GM10266 (cell line): ENCODE data around the gene CCDC91.

ENCODE experiments used
- DNase-seq: peaks from one replicate; pipeline ENCODE4 v3.0.0; 2012; ENCODE audit errors: extremely low spot score
- TF ChIP-seq, protein P1 (sequence below): IDR thresholded peaks from 2 replicates; pipeline ENCODE4 v1.5.1; 2012; ENCODE audit warnings: mild to moderate bottlenecking, low read depth; ENCODE audit not compliant: control insufficient read depth, insufficient read depth; ENCODE audit errors: missing control alignments

CCDC91 gene

DNA sequence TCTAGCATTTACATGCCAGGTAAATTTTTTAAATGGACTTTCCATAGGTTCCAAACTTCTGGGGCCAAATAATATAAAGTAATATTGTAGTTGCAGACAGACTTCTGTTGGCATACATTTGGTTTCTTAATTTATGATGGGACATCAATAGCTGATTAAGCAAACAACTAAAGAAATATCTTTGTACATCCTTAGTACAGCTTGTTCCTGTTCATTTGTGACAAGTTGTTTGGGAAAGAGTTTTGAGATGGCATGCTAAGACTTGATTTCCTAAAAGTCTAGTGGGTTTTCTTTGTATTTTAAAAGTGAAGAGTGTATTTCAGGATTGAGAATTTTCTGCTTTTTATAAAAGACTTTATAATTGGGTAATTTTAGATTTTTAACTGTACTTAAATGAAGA, 41.0 kb downstream of the CCDC91 start:
- TF ChIP-seq, protein P1, sequence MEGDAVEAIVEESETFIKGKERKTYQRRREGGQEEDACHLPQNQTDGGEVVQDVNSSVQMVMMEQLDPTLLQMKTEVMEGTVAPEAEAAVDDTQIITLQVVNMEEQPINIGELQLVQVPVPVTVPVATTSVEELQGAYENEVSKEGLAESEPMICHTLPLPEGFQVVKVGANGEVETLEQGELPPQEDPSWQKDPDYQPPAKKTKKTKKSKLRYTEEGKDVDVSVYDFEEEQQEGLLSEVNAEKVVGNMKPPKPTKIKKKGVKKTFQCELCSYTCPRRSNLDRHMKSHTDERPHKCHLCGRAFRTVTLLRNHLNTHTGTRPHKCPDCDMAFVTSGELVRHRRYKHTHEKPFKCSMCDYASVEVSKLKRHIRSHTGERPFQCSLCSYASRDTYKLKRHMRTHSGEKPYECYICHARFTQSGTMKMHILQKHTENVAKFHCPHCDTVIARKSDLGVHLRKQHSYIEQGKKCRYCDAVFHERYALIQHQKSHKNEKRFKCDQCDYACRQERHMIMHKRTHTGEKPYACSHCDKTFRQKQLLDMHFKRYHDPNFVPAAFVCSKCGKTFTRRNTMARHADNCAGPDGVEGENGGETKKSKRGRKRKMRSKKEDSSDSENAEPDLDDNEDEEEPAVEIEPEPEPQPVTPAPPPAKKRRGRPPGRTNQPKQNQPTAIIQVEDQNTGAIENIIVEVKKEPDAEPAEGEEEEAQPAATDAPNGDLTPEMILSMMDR: no peak
- DNase-seq: no peak

DNA sequence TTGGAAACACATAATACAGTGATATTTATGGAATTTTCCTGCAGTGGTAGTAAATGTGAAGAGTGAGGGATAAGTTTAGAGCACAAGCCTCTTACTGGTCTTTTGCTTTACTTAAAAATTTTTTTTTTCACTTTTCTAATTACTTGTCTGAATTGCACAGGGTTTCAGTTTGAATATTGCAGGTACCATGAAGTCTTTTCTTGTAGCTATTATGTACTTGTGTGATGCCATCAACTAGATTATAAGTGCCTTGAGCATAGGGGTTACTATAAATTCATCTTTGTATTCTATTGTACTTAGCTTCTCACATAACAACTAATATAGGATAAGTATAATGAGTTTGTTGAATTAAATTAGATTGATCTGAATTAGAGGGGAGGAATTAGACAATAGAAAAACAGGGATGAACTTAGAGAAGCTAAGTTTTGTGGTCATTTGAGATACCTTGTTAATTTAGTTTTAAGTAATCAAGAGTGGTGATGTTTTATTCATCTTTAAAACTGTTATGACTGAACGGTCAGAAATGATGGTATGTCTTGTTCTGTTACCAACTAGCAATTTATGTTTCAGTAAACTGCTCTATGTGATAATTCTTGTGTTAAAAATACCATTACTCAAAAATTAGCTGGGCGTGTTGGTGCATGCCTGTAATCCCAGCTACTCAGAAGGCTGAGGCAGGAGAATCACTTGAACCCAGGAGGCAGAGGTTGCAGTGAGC, 42.1 kb downstream of the CCDC91 start:
- no peak for DNase-seq
- TF ChIP-seq, protein P1: no peak

DNA sequence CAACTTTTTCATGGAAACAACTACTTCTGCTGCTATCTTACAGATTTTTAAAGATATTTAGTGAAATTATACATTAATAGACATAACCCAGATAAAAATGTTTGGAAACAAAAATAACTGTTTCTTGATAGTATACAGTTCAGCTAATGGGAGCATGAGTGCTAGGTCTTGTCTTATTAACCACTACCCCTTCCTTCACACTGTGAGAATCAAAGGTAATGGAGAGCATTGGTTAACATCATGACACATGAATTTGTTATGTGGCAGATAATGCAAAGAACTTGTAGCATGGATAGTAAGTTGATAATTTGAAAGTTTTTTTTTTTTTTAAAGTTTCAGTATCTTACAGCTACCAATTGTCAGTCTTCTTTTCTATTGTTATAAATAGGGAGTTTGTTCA, 44.2 kb downstream of the CCDC91 start:
- DNase-seq: no peak

DNA sequence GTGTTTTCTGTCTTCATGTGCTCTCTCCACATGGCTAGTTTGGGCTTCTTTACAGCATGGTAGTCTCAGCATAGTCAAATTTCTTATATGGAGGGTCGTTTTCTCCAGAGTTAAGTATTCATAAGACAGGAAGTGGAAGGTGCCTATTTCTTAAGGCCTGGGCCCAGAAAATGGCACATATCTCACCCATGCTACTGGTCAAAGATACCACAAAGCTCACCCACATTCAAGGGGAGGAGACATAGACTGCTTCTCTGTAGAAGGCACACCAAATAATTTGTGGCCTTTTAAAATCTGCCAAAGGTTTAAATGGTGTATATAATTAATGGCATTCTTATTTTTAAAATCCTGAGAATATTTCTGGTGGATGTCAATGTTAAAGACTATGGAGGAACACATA, 44.8 kb downstream of the CCDC91 start:
- DNase-seq: no peak
- TF ChIP-seq, protein P1: no peak

More for the DNA sequence above, 44.2 kb downstream of the CCDC91 start:
- TF ChIP-seq, protein P1: no peak

DNA sequence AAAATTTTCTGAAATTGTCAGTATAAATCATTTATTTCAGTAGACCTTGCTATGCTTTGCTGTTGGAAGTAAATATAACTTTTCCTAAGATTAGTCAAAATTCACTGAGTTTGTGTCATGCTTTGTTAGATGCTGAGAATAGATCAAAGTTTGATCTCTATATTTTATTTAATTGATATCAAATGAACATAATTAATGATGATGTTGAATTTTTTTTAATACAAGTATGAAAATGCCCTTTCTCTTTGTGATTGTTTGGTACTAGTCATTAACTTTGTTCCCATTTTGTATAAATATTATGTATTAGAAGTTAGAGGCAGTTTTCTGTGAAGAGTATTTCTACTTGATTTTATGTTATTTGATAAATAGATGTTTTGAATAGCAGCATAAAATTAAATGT, 45.7 kb downstream of the CCDC91 start:
- TF ChIP-seq, protein P1: no peak

DNA sequence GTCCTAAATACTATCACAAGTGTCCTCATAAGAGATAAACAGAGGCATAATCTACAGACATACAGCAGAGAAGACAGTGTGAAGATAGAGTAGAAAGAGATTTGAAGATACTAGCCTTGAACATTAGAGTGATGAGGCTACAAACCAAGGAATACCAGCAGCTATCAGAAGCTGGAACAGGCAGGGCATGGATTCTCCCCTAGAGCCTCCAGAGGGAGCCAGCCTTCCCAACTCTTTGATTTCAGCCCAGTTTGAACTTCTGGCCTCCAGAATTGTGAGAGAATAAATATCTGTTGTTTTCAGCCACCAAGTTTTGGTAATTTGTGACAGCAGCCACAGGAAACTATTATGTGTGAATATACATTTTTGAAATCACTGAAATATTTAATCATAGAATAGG, 47.2 kb downstream of the CCDC91 start:
- TF ChIP-seq, protein P1: no peak
- no peak for DNase-seq

More for the DNA sequence above, 45.7 kb downstream of the CCDC91 start:
- no peak for DNase-seq

DNA sequence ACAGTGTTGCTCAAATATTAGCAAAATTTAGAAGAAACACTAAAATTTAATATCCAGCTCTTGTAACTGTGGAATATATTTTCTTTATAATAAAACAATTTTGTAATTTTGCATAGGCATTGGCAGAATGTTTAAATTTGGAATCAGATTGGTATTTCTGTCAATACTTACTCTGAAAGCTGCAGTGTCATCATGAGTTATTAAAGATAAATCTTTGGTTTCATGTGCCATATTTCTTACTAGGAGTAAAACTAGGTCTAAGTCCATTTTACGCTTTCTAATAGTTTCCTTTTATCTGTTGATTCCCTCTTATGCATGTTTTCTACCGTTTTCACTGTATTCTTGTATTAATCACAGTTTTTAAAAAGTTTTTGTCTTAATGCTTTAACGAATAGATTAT, 49.7 kb downstream of the CCDC91 start:
- no peak for DNase-seq
- TF ChIP-seq, protein P1: no peak
